ENCODE measurements around the gene MARVELD3.

DNA sequence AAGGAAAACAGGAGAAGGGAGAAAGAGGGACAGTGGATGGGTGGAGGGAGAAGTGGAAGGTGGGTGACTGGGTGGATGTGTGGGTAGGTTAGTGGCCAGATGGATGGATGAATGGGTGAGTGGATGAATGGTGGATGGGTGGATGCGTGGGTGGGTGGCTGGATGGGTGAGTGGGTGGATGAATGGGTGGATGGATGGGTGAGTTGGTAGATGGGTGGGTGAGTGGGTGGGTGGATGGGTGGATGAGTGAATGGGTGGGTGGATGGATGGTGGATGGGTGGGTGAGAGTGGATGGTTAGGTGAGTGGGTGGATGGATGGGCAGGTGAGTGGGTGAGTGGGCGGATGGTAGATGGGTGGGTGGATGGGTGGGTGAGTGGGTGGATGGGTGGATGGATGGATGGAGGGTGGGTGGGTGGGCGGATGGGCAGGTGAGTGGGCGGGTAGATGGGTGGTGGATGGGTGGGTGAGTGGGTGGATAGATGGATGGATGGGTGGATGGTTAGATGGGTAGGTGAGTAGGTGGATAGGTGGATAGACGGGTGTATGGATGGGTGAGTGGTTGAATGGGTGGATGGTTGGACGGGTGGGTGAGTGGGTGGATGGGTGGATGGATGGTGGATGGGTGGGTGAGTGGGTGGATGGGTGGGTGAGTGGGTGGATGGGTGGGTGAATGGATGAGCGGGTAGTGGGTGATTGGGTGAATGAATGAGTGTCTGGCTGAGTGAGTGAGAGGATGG is 702 bp upstream of the MARVELD3 start:
- TF ChIP-seq POLR2A (IDR thresholded peaks at IDR 0.05): no peak
- TF ChIP-seq, protein P1, sequence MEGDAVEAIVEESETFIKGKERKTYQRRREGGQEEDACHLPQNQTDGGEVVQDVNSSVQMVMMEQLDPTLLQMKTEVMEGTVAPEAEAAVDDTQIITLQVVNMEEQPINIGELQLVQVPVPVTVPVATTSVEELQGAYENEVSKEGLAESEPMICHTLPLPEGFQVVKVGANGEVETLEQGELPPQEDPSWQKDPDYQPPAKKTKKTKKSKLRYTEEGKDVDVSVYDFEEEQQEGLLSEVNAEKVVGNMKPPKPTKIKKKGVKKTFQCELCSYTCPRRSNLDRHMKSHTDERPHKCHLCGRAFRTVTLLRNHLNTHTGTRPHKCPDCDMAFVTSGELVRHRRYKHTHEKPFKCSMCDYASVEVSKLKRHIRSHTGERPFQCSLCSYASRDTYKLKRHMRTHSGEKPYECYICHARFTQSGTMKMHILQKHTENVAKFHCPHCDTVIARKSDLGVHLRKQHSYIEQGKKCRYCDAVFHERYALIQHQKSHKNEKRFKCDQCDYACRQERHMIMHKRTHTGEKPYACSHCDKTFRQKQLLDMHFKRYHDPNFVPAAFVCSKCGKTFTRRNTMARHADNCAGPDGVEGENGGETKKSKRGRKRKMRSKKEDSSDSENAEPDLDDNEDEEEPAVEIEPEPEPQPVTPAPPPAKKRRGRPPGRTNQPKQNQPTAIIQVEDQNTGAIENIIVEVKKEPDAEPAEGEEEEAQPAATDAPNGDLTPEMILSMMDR (IDR thresholded peaks at IDR 0.05): no peak

Measured in body of pancreas (tissue), 4 donors.